Hepatocyte (in vitro differentiated cells): Measurements from ENCODE around the gene CLDN5.

Source experiments
- CTCF ChIP-seq: fragments of 200-600 bp; sonication (generic); IDR thresholded peaks from 2 replicates; pipeline ENCODE4 v1.5.1; 2016; ENCODE audit warnings: antibody characterized with exemption, mild to moderate bottlenecking; ENCODE audit not compliant: poor library complexity
- EZH2 ChIP-seq: fragments of 200-600 bp; sonication (generic); IDR thresholded peaks from 2 replicates; pipeline ENCODE4 v1.6.1; 2016; ENCODE audit warnings: antibody characterized with exemption, mild to moderate bottlenecking, borderline replicate concordance

GRCh38 chr22:19520007-19520406 is 4.2 kb downstream of the CLDN5 start:
- TF ChIP-seq CTCF: no peak
- TF ChIP-seq EZH2: no peak
